ENCODE data around the gene ITGAX.
"Not testable (repeated sequence)": the region's sequence is repeated elsewhere in the genome, so short reads cannot be mapped to it uniquely, and the experiment has no call there.

Gene ITGAX

GRCh38 chr16:31332544-31332943 lies 22.4 kb upstream of the ITGAX start:
- H3K4me1 Mint-ChIP-seq = peaks cover 18 to 20% of the 10 kb centered on the region in 2 donors
- H3K4me3 Mint-ChIP-seq = no peak overlapping the region
- DNase-seq = no peak
- ATAC-seq (replicated peaks) = no peak
- peaks cover 35 to 53% of the 10 kb centered on the region in 2 donors for H3K27me3 Mint-ChIP-seq
- H3K27ac Mint-ChIP-seq = no peak overlapping the region
- H3K36me3 Mint-ChIP-seq = peaks cover 0 to 9% of the 10 kb centered on the region in 2 donors
- H3K9me3 Mint-ChIP-seq = no peaks in the 10 kb centered on the region

- no peak overlapping the region for H3K4me3 Mint-ChIP-seq
- no peak overlapping the region for H3K27ac Mint-ChIP-seq
- peaks cover 33 to 56% of the 10 kb centered on the region in 2 donors for H3K27me3 Mint-ChIP-seq
- DNase-seq = no peak
- H3K4me1 Mint-ChIP-seq = peaks cover 13 to 20% of the 10 kb centered on the region in 2 donors
- H3K9me3 Mint-ChIP-seq = no peaks in the 10 kb centered on the region
- ATAC-seq (replicated peaks) = peak; percentile 90 to 91
- peaks cover 0 to 9% of the 10 kb centered on the region in 2 donors for H3K36me3 Mint-ChIP-seq
These were observed 21.0 kb upstream of the ITGAX start for GRCh38 chr16:31333686-31334649.

GRCh38 chr16:31334934-31335333 lies 20.0 kb upstream of the ITGAX start:
- no peak for ATAC-seq (replicated peaks)
- no peak for DNase-seq
- H3K4me1 Mint-ChIP-seq = peaks cover 13 to 20% of the 10 kb centered on the region in 2 donors
- no peak overlapping the region for H3K27ac Mint-ChIP-seq
- H3K27me3 Mint-ChIP-seq = peaks cover 36 to 55% of the 10 kb centered on the region in 2 donors
- H3K36me3 Mint-ChIP-seq = peaks cover 0 to 9% of the 10 kb centered on the region in 2 donors
- H3K9me3 Mint-ChIP-seq = no peaks in the 10 kb centered on the region
- no peak overlapping the region for H3K4me3 Mint-ChIP-seq

GRCh38 chr16:31335431-31335830 lies 19.5 kb upstream of the ITGAX start:
- Mint-ChIP-seq H3K4me3 (no peak overlapping the region), H3K4me1 (peaks cover 13 to 19% of the 10 kb centered on the region in 2 donors), H3K36me3 (peaks cover 0 to 9% of the 10 kb centered on the region in 2 donors), H3K27me3 (peaks cover 34 to 50% of the 10 kb centered on the region in 2 donors), H3K27ac (no peak overlapping the region), H3K9me3 (no peaks in the 10 kb centered on the region)
- DNase-seq (no peak), ATAC-seq (replicated peaks) (no peak)

- H3K4me3 Mint-ChIP-seq; H3K9me3 Mint-ChIP-seq; ATAC-seq (replicated peaks); H3K27ac Mint-ChIP-seq; H3K4me1 Mint-ChIP-seq; H3K36me3 Mint-ChIP-seq; DNase-seq: not testable (repeated sequence)
- H3K27me3 Mint-ChIP-seq = peaks cover 22 to 40% of the 10 kb centered on the region in 2 donors
These were observed 16.8 kb upstream of the ITGAX start for GRCh38 chr16:31338166-31338685.

- Mint-ChIP-seq H3K4me1 (peaks cover 28 to 35% of the 10 kb centered on the region in 2 donors), H3K9me3 (no peaks in the 10 kb centered on the region), H3K36me3 (no peaks in the 10 kb centered on the region), H3K27ac (peak overlapping the region; percentile 15), H3K27me3 (peaks cover 0 to 5% of the 10 kb centered on the region in 2 donors), H3K4me3 (peak overlapping the region; percentile 17 to 18)
- no peak for DNase-seq
- ATAC-seq (replicated peaks) = peak; percentile 41 to 60
These were observed 10.3 kb upstream of the ITGAX start for GRCh38 chr16:31344712-31345111.

GRCh38 chr16:31347445-31347844 lies 7.5 kb upstream of the ITGAX start:
- peaks cover 43 to 58% of the 10 kb centered on the region in 2 donors for H3K4me1 Mint-ChIP-seq
- H3K9me3 Mint-ChIP-seq = no peaks in the 10 kb centered on the region
- H3K36me3 Mint-ChIP-seq = no peaks in the 10 kb centered on the region
- ATAC-seq (replicated peaks) = no peak
- no peak for DNase-seq
- no peak overlapping the region for H3K27ac Mint-ChIP-seq
- H3K27me3 Mint-ChIP-seq = no peaks in the 10 kb centered on the region
- no peak overlapping the region for H3K4me3 Mint-ChIP-seq

- no peaks in the 10 kb centered on the region for H3K36me3 Mint-ChIP-seq
- ATAC-seq (replicated peaks) (no peak), DNase-seq (no peak)
- peaks cover 0 to 1% of the 10 kb centered on the region in 2 donors for H3K9me3 Mint-ChIP-seq
- no peak overlapping the region for H3K27ac Mint-ChIP-seq
- H3K27me3 Mint-ChIP-seq = no peaks in the 10 kb centered on the region
- H3K4me3 Mint-ChIP-seq = no peak overlapping the region
- H3K4me1 Mint-ChIP-seq = peaks cover 53 to 69% of the 10 kb centered on the region in 2 donors
These were observed 6.4 kb upstream of the ITGAX start for GRCh38 chr16:31348579-31348978.

GRCh38 chr16:31350275-31351005 lies 4.5 kb upstream of the ITGAX start:
- Mint-ChIP-seq H3K27me3 (no peaks in the 10 kb centered on the region), H3K9me3 (peaks cover 0 to 1% of the 10 kb centered on the region in 2 donors), H3K4me3 (no peak overlapping the region), H3K36me3 (peaks cover 0 to 4% of the 10 kb centered on the region in 2 donors), H3K4me1 (peaks cover 63 to 76% of the 10 kb centered on the region in 2 donors), H3K27ac (no peak overlapping the region)
- ATAC-seq (replicated peaks) = peak; percentile 6 to 7
- peak; percentile 37 for DNase-seq

GRCh38 chr16:31351246-31351941 lies 3.6 kb upstream of the ITGAX start:
- peak overlapping the region; percentile 94 for H3K27ac Mint-ChIP-seq
- peak overlapping the region; percentile 67 for H3K4me3 Mint-ChIP-seq
- peak; percentile 54 for DNase-seq
- peak; percentile 22 for ATAC-seq (replicated peaks)
- peaks cover 64 to 85% of the 10 kb centered on the region in 2 donors for H3K4me1 Mint-ChIP-seq
- H3K36me3 Mint-ChIP-seq = peaks cover 0 to 4% of the 10 kb centered on the region in 2 donors
- H3K9me3 Mint-ChIP-seq = peaks cover 0 to 1% of the 10 kb centered on the region in 2 donors
- H3K27me3 Mint-ChIP-seq = no peaks in the 10 kb centered on the region

GRCh38 chr16:31351942-31352325 lies 3.0 kb upstream of the ITGAX start:
- Mint-ChIP-seq H3K4me1 (peaks cover 67 to 90% of the 10 kb centered on the region in 2 donors), H3K27me3 (no peaks in the 10 kb centered on the region), H3K27ac (peak overlapping the region; percentile 94), H3K9me3 (peaks cover 0 to 1% of the 10 kb centered on the region in 2 donors), H3K4me3 (peak overlapping the region; percentile 67), H3K36me3 (peaks cover 3 to 7% of the 10 kb centered on the region in 2 donors)
- peak; percentile 62 for DNase-seq
- peak; percentile 40 to 48 for ATAC-seq (replicated peaks)

GRCh38 chr16:31352376-31353115 lies 2.4 kb upstream of the ITGAX start:
- peaks cover 0 to 1% of the 10 kb centered on the region in 2 donors for H3K9me3 Mint-ChIP-seq
- H3K36me3 Mint-ChIP-seq = peaks cover 4 to 7% of the 10 kb centered on the region in 2 donors
- peak overlapping the region; percentile 67 for H3K4me3 Mint-ChIP-seq
- DNase-seq (peak; percentile 45), ATAC-seq (replicated peaks) (peak; percentile 49 to 54)
- peaks cover 64 to 91% of the 10 kb centered on the region in 2 donors for H3K4me1 Mint-ChIP-seq
- H3K27ac Mint-ChIP-seq = peak overlapping the region; percentile 94
- no peaks in the 10 kb centered on the region for H3K27me3 Mint-ChIP-seq

GRCh38 chr16:31355431-31356100 lies 590 bp downstream of the ITGAX start:
- no peak for DNase-seq
- Mint-ChIP-seq H3K4me3 (peak overlapping the region; percentile 70 to 82), H3K36me3 (peaks cover 7 to 10% of the 10 kb centered on the region in 2 donors), H3K9me3 (peaks cover 0 to 1% of the 10 kb centered on the region in 2 donors), H3K27ac (peak overlapping the region; percentile 84), H3K4me1 (peaks cover 49 to 67% of the 10 kb centered on the region in 2 donors), H3K27me3 (peaks cover 0 to under 1% of the 10 kb centered on the region in 2 donors)
- ATAC-seq (replicated peaks) = no peak

Measured in stimulated activated naive B cell treated with anti-CD40 and anti-IgM and Interleukin-4, amounts not matched to agents 10 μg/mL and 1 μg/mL and 100 μg/mL, for 72 hours (primary cell).